ENCODE measurements around the gene MATN1.

MATN1 gene

DNA sequence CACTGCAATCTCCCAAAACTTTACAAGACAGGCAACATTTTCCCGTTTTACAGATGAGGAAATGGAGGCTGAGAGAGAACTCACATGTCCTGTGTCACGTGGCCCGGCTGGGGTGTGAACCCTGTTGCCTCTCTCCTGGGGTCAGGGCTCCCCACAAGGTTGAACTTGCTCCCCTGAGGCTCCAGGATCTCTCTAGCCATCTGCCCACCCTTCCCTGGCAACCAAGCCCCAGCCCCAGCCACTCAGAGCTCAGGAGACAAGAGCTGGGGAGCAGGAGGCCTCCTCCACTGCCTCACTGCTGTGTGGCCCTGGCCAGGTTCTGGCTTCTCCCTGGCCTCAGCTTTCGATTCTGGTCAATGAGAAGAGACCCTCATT lies 22.4 kb upstream of the MATN1 start:
- CTCF ChIA-PET, result interaction anchor here (0.9 to 7.0 kb wide), 5 partner anchors 9 to 34 kb away, joined by 5 to 78 read pairs (median 7); partner anchors contain the start of genes LAPTM5 and MATN1
- peak overlapping the region; percentile 99 for H3K27ac Mint-ChIP-seq
- H3K4me3 Mint-ChIP-seq, result peak overlapping the region; percentile 78
- H3K9me3 Mint-ChIP-seq, result no peaks in the 10 kb centered on the region
- no peaks in the 10 kb centered on the region for H3K27me3 Mint-ChIP-seq
- peaks cover 100% of the 10 kb centered on the region for H3K4me1 Mint-ChIP-seq
- peaks cover 70% of the 10 kb centered on the region for H3K36me3 Mint-ChIP-seq
- DNase-seq, result no peak

DNA sequence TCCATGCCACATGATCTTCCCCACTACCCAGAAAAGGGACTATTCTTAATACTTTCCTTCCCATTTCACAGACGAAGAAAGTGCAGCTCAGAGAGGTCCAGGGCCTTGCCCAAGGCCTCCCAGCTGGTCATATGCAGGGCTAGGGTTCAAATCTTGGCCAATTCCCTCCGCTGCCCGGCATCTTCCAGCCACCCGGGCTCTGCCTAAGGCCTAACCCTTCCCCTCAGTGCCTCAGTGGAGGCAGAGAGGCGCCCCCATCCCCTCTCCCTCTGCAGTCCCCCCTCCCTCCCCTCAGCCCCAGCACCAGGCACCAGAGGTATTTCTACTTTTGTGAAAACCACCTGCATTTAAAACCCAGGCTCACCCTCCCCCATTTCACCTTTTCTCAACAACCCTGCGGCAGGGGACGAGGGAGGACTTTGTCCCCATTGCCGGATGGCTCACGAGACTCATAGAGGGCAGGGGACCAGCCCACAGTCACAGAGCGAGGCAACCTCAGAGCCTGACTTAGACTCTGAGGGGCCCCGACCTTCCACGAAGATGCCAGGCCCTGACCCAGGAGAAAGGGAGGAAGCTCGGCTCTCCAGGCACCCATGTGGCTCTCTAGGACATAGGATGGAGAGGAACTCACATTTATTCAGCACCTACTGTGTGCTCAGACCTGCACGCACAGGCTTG lies 21.9 kb upstream of the MATN1 start:
- no peak for DNase-seq
- Mint-ChIP-seq H3K4me3 (peak overlapping the region; percentile 78), H3K27me3 (no peaks in the 10 kb centered on the region), H3K9me3 (no peaks in the 10 kb centered on the region), H3K27ac (peak overlapping the region; percentile 99), H3K4me1 (peaks cover 100% of the 10 kb centered on the region), H3K36me3 (peaks cover 75% of the 10 kb centered on the region)
- CTCF ChIA-PET, result interaction anchor here (1.9 to 7.0 kb wide), 7 partner anchors 10 to 34 kb away, joined by 4 to 78 read pairs (median 10); partner anchors contain the start of genes LAPTM5 and MATN1

GRCh38 chr1:30744060-30744756 lies 20.8 kb upstream of the MATN1 start:
- Mint-ChIP-seq H3K36me3 (peaks cover 79% of the 10 kb centered on the region), H3K27ac (peak overlapping the region; percentile 99), H3K4me1 (peaks cover 100% of the 10 kb centered on the region), H3K4me3 (peak overlapping the region; percentile 78), H3K27me3 (no peaks in the 10 kb centered on the region), H3K9me3 (no peaks in the 10 kb centered on the region)
- peak; percentile 80 for DNase-seq
- CTCF ChIA-PET, result interaction anchor here (0.7 to 7.0 kb wide), 10 partner anchors 8 to 38 kb away, joined by 3 to 78 read pairs (median 4); partner anchors contain the start of genes LAPTM5 and MATN1

DNA sequence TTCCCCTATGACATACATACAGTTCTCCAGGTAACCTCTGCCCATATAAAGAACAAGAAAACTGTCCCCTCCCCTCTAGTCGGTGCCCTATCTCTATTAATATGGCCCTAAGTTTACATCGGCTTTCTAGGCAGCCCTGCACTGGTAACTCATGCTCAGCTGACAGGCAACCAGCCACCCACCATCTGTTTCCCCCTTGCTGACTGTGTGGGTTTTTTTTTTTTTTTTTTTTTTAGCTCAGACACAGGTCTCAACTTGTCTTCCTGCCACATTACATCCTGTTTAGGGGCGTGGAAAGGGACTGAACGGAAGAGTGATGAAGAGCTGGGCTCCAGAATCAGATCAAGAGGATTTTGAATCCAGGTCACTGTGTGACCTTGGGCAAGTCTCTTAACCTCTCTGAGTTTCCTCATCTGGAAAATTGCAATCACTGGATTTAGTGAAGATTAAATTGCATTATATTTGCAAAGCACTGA lies 20.2 kb upstream of the MATN1 start:
- CTCF ChIA-PET, result interaction anchor here (0.8 to 7.0 kb wide), 9 partner anchors 9 to 38 kb away, joined by 3 to 78 read pairs (median 4); partner anchors contain the start of genes LAPTM5 and MATN1
- H3K9me3 Mint-ChIP-seq, result peaks cover 2% of the 10 kb centered on the region

GRCh38 chr1:30742963-30743559 lies 19.7 kb upstream of the MATN1 start:
- Mint-ChIP-seq H3K9me3 (peaks cover 3% of the 10 kb centered on the region), H3K4me3 (peak overlapping the region; percentile 78), H3K27me3 (no peaks in the 10 kb centered on the region), H3K4me1 (peaks cover 100% of the 10 kb centered on the region), H3K27ac (peak overlapping the region; percentile 99), H3K36me3 (peaks cover 78% of the 10 kb centered on the region)
- CTCF ChIA-PET, result interaction anchor here (0.9 to 7.0 kb wide), 8 partner anchors 9 to 39 kb away, joined by 3 to 78 read pairs (median 7); partner anchors contain the start of genes LAPTM5 and MATN1
- DNase-seq, result no peak

More for the DNA sequence above, 20.2 kb upstream of the MATN1 start:
- Mint-ChIP-seq H3K27me3 (no peaks in the 10 kb centered on the region), H3K4me1 (peaks cover 100% of the 10 kb centered on the region), H3K4me3 (peak overlapping the region; percentile 78), H3K36me3 (peaks cover 79% of the 10 kb centered on the region), H3K27ac (peak overlapping the region; percentile 99)
- peak; percentile 85 for DNase-seq

DNA sequence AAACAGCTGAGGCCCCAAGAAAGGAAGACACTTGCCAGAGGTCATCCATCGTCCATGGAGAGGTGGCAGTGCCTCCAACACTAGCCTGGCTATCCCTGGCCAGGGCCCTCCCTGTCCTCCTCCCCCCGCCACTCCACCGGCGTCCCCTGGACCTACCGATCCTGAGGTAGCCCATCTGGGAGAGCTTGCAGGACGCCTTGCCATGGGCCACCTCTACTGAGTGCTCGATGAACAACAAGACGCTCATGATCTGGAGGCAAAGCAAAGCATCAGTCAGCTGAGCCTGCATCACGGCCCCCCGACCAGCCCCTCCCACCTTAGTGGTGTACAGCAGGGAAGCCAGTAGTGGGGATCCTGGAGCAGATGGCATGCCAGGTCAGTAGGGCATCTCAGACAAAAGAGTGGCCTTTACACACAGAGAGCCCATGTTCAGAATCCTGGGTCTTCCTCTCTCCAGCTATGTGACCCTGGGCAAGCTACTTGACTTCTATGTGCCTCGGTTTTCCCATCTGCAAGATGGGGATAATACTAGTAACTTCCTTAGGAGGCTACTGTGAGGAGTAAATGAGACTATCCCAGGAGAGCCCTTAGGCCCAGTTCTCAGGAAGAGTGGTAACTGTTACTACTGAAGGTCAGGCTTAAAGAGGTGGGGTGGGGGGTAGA lies 19.0 kb upstream of the MATN1 start:
- Mint-ChIP-seq H3K27me3 (no peaks in the 10 kb centered on the region), H3K27ac (peak overlapping the region; percentile 99), H3K36me3 (peaks cover 78% of the 10 kb centered on the region), H3K9me3 (peaks cover 3% of the 10 kb centered on the region), H3K4me1 (peaks cover 97% of the 10 kb centered on the region), H3K4me3 (peak overlapping the region; percentile 28)
- no peak for DNase-seq
- CTCF ChIA-PET, result interaction anchor here (1.5 to 7.0 kb wide), 3 partner anchors 20 to 39 kb away, joined by 3 to 78 read pairs (median 36); partner anchors contain the start of gene MATN1

GRCh38 chr1:30741239-30741894 lies 18.0 kb upstream of the MATN1 start:
- Mint-ChIP-seq H3K27ac (peak overlapping the region; percentile 83), H3K4me1 (peaks cover 90% of the 10 kb centered on the region), H3K36me3 (peaks cover 78% of the 10 kb centered on the region), H3K4me3 (peak overlapping the region; percentile 28), H3K27me3 (no peaks in the 10 kb centered on the region), H3K9me3 (peaks cover 3% of the 10 kb centered on the region)
- CTCF ChIA-PET, result interaction anchor here (5.3 to 7.0 kb wide), 2 partner anchors 19 to 38 kb away, joined by 36 to 78 read pairs; partner anchors contain the start of gene MATN1
- DNase-seq, result no peak

GRCh38 chr1:30740251-30741238 lies 17.2 kb upstream of the MATN1 start:
- no peak for DNase-seq
- Mint-ChIP-seq H3K27ac (peak overlapping the region; percentile 83), H3K4me1 (peaks cover 81% of the 10 kb centered on the region), H3K36me3 (peaks cover 78% of the 10 kb centered on the region), H3K9me3 (peaks cover 3% of the 10 kb centered on the region), H3K4me3 (no peak overlapping the region), H3K27me3 (no peaks in the 10 kb centered on the region)
- CTCF ChIA-PET, result interaction anchor here (5.3 to 7.0 kb wide), 2 partner anchors 19 to 38 kb away, joined by 36 to 78 read pairs; partner anchors contain the start of gene MATN1

GRCh38 chr1:30739601-30740000 lies 16.2 kb upstream of the MATN1 start:
- no peaks in the 10 kb centered on the region for H3K27me3 Mint-ChIP-seq
- H3K27ac Mint-ChIP-seq, result peak overlapping the region; percentile 80
- H3K36me3 Mint-ChIP-seq, result peaks cover 81% of the 10 kb centered on the region
- H3K4me3 Mint-ChIP-seq, result no peak overlapping the region
- CTCF ChIA-PET, result no interaction called here
- no peak for DNase-seq
- peaks cover 79% of the 10 kb centered on the region for H3K4me1 Mint-ChIP-seq
- H3K9me3 Mint-ChIP-seq, result peaks cover 3% of the 10 kb centered on the region

DNA sequence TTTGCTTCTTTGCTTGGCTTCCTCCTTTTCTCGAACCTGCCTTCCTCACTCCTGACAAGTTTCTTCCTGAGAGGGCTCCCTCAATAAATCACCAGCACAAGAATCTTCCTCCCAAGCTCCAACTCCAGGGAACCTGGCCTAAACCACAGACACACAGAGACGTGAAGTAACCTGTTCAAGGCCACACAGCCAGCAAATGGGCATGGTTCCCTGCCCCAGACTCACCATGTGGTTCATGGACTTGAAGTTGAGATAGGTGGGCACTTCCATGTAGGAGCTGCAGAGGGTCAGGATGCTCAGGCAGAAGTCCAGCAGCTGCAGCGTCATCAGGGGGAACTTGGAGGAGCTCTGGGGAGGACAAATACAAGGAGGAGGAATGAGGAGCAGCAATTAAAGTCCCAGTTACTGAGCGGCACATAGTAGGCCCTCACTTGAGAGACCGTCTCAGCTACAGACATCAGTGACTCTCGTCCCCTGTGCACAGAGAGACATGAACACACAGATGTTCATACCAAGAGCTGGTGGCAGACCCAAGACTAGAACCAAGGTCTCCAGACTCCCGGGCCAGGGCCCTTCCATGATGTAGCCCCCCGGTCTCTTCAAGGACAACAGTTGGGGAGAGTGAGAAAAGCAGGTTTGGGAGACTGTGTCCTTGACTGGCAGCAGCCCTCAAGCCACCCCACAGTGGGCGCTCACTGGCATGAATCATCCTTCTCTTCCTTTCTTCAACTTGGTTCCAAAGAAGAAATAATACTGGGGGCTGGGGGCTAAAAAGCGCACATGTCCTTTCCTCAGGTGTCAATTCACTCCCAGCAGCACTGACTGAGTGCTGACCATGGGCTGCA lies 15.6 kb upstream of the MATN1 start:
- no peak for DNase-seq
- H3K9me3 Mint-ChIP-seq, result peaks cover 3% of the 10 kb centered on the region
- CTCF ChIA-PET, result no interaction called here
- H3K27me3 Mint-ChIP-seq, result no peaks in the 10 kb centered on the region
- no peak overlapping the region for H3K4me3 Mint-ChIP-seq
- H3K27ac Mint-ChIP-seq, result no peak overlapping the region
- H3K36me3 Mint-ChIP-seq, result peaks cover 84% of the 10 kb centered on the region
- H3K4me1 Mint-ChIP-seq, result peaks cover 74% of the 10 kb centered on the region

GRCh38 chr1:30738040-30738714 lies 14.8 kb upstream of the MATN1 start:
- H3K36me3 Mint-ChIP-seq, result peaks cover 87% of the 10 kb centered on the region
- no peak for DNase-seq
- peaks cover 3% of the 10 kb centered on the region for H3K9me3 Mint-ChIP-seq
- no peak overlapping the region for H3K4me3 Mint-ChIP-seq
- H3K4me1 Mint-ChIP-seq, result peaks cover 66% of the 10 kb centered on the region
- H3K27ac Mint-ChIP-seq, result peak overlapping the region; percentile 28
- CTCF ChIA-PET, result no interaction called here
- H3K27me3 Mint-ChIP-seq, result no peaks in the 10 kb centered on the region
